LNCaP clone FGC (cell line): ENCODE data around the gene GMCL1.

Experiments used
- DNase-seq: peaks from one replicate; pipeline ENCODE4 v3.0.0-alpha.2; 2011; ENCODE audit warnings: low read depth
- H3K4me3 ChIP-seq: 2 replicates; pipeline ENCODE4 v1.5.1; 2011; ENCODE audit warnings: mild to moderate bottlenecking, low read depth, low read length, control low read depth
- TF ChIP-seq, protein P1 (sequence below): IDR thresholded peaks from 2 replicates; pipeline ENCODE4 v1.5.1; 2012; ENCODE audit warnings: mild to moderate bottlenecking; ENCODE audit not compliant: control insufficient read depth, insufficient read depth; ENCODE audit errors: extremely low read depth

The GMCL1 gene

DNA sequence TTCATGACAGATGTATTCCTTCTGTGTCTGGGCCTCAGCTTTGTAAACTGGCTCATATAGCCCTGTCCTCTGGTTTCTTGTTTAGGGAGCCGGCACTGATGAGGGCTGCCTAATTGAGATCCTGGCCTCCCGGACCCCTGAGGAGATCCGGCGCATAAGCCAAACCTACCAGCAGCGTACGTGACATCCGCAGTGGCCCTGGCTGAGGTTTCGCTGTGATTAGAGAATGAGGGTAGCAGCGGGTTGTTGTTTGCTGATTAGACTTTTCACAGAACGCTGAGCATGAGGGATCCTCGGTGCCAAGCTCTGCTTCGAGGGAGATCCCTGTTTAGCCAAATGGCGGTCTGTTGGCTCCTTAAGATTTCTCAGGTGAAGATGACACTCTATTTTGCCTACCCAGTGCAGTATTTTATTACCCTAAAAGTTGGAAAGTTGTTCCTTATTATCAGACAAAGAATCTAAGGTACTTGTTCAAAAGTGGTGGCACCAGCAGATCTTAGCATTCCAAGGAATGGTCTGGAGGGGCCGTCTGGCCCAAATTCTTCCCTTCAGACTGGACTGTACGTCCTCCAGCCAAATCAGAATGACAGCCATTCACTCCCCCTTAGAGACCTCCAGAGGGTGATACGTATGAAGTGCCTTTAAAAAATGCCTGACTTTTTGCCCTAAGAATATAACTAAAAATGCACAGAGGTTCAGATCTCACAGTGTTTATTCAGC is 21.5 kb upstream of the GMCL1 start:
- DNase-seq, result no peak
- H3K4me3 ChIP-seq, result no peak overlapping the region
- TF ChIP-seq, protein P1, sequence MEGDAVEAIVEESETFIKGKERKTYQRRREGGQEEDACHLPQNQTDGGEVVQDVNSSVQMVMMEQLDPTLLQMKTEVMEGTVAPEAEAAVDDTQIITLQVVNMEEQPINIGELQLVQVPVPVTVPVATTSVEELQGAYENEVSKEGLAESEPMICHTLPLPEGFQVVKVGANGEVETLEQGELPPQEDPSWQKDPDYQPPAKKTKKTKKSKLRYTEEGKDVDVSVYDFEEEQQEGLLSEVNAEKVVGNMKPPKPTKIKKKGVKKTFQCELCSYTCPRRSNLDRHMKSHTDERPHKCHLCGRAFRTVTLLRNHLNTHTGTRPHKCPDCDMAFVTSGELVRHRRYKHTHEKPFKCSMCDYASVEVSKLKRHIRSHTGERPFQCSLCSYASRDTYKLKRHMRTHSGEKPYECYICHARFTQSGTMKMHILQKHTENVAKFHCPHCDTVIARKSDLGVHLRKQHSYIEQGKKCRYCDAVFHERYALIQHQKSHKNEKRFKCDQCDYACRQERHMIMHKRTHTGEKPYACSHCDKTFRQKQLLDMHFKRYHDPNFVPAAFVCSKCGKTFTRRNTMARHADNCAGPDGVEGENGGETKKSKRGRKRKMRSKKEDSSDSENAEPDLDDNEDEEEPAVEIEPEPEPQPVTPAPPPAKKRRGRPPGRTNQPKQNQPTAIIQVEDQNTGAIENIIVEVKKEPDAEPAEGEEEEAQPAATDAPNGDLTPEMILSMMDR, result no peak

DNA sequence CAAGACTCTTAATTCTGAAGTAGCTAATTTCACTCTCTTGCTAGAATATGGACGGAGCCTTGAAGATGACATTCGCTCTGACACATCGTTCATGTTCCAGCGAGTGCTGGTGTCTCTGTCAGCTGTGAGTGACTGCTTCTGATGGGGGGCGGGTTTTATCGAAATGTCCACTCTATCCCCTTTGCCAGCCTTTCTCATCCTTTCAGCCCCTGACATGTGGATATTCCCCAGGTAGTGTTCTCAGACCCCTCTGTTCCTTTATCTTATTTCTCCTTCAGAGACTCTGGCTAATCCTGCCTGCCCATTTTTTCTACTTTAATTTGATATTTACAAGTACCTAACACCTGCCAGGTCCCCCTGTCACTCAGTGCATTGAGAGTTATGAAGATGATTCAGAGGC is 18.9 kb upstream of the GMCL1 start:
- no peak overlapping the region for H3K4me3 ChIP-seq
- no peak for DNase-seq
- TF ChIP-seq, protein P1, result no peak

DNA sequence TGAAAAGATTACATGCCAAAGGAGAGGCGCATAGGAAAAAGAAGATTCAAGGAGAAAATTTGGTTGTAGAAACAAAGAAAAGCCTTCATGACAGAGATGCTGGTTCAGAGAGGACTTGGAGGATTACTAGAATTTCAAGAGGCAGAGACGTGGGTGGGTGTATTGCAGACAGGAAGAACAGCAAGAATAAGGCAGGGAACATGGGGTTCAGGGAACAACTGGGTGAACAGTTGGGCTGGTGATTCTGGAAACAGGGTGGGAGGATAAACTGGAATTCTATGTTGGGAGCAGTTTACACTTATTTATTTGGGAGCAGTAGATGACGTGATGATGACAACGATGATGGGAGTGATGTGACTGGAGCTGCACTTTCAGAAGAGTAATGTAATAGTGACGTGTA is 18.4 kb upstream of the GMCL1 start:
- TF ChIP-seq, protein P1, result no peak
- no peak for DNase-seq
- H3K4me3 ChIP-seq, result no peak overlapping the region

DNA sequence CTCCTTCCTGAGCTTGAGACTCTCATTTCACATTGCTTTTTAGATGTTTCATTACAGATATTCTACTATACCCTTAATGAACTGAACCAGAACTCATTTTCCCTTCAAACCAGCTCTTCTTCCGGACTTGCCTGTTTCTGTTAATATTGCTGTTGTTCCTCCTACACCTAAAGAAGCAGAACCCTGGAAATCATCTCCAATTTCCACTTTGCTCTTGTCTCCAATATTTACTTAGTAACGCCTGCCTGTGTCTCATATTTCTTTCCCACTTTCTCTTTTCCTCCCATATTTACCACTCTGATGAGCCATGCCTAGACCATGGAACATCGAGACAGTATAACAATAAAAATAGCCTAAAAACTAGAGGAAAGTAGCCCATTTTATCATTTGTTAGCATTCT is 17.9 kb upstream of the GMCL1 start:
- H3K4me3 ChIP-seq, result no peak overlapping the region
- TF ChIP-seq, protein P1, result no peak
- no peak for DNase-seq

DNA sequence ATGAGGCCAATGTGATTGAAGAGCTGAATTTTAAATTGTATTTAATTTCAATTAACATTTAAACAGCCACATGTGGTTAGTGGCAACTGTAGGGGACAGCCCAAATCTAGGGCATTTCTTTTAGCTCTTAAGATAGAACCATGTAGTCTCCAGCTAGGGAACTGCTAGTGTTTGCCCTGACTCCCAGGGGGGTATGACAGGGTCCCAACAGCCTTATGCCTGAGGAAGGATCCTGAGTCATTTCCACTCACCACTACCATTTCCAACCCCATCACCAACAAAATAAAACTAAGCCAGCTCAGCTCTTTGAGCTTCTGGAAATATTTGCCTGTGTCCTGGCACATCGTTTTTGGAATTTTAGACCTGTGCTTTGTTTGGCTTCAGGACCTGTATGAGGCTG is 13.7 kb upstream of the GMCL1 start:
- TF ChIP-seq, protein P1, result no peak
- no peak overlapping the region for H3K4me3 ChIP-seq
- no peak for DNase-seq

DNA sequence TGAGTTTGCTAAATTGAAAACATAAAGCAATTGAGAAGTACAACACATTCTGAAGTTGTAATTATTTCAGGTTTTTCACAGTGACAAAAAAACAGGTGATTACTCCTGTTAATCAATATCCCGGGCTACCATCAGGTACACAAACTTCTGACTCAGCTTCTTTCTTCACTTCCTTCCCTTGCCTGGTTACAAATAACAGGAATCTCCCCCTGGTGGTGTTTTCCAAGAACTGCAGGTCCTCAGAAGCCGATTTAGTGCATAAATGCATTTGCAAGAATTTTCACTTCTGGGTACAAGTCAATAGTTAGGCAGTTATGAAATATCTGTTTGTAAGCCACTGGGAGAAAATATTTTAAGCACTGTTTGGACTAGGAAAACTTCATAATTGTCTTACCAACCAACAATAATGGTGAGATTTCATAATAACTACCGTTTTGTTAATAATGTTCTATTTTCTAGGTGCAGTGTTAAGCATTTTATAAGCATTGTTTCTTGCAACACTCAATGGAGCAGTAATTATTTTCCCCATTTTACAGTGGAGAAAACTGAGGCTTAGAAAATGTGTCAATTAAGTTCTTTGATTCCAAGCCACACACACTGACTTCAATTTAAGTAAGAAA is 12.4 kb upstream of the GMCL1 start:
- DNase-seq, result peak; percentile 49
- H3K4me3 ChIP-seq, result no peak overlapping the region
- TF ChIP-seq, protein P1, result peak; percentile 47
